GM12878 (cell line): ENCODE data around the gene ERCC1. TPM values are rescaled to one million over a fixed set of nuclear protein-coding genes. Genes with fewer than 3 reads are reported as not detected.

Experiments
- ATAC-seq: fragments of 200-7000 bp; cut with Tn5 transposase; 3 replicates; pipeline ENCODE4 v1.9.1; 2020; ENCODE audit warnings: mild to moderate bottlenecking, moderate library complexity
- BruUV-seq: library from RNA; stranded (reverse); fragments of 400-500 nt; replicated peaks from 2 replicates; lab custom pipeline; 2021; lab: Mats Ljungman, UMichigan
- CTCF ChIA-PET: fragments of 300-600 bp; sonication (Branson Sonifier 250); formaldehyde crosslinking; extraction: SDS; loops from one replicate; lab custom pipeline; 2021; ENCODE audit warnings: inconsistent platforms; lab: Yijun Ruan, JAX
- POLR2A ChIA-PET: fragments of 350-600 bp; formaldehyde crosslinking; extraction: SDS; loops from one replicate; lab custom pipeline; 2021; ENCODE audit warnings: inconsistent platforms; lab: Charles Lee
- RAD21 ChIA-PET: fragments of 300-600 bp; sonication (Branson Sonifier 250); formaldehyde crosslinking; loops from one replicate; lab custom pipeline; 2023; ENCODE audit warnings: antibody characterized with exemption; ENCODE audit not compliant: unreplicated experiment; lab: Charles Lee
- SMC1A ChIA-PET: fragments of 300-600 bp; sonication (Branson Sonifier 250); formaldehyde crosslinking; loops from one replicate; lab custom pipeline; 2023; ENCODE audit not compliant: unreplicated experiment, uncharacterized antibody; lab: Charles Lee
- DNase-seq: peaks from one replicate; pipeline ENCODE4 v3.0.0-alpha.2; 2011; ENCODE audit warnings: low read depth, low spot score
- FAIRE-seq: peaks from 3 replicates; lab custom pipeline; 2011; peaks lifted over from hg19 to GRCh38; lab: Jason Lieb, UNC
- H2AFZ ChIP-seq: 2 replicates; pipeline ENCODE4 v1.6.0; 2011; ENCODE audit warnings: low read depth, low read length, control low read depth; ENCODE audit not compliant: control insufficient read depth
- H3K27ac ChIP-seq: 2 replicates; pipeline ENCODE4 v1.5.1; 2011; ENCODE audit warnings: control low read depth; ENCODE audit not compliant: control insufficient read depth, insufficient read depth
- H3K27me3 ChIP-seq, 2 experiments: replicated peaks in 1 of 2; 2 replicates each; pipeline versions ENCODE4 v1.6.0 to v1.6.1; 2011; ENCODE audit warnings: low read length in 1 of 2; ENCODE audit not compliant: control insufficient read depth in 2 of 2, insufficient read depth in 2 of 2
- H3K36me3 ChIP-seq, 2 experiments: 2 replicates each; pipeline ENCODE4 v1.5.1; 2011; ENCODE audit warnings: low read length in 1 of 2; ENCODE audit not compliant: control insufficient read depth in 2 of 2, insufficient read depth in 2 of 2
- H3K4me1 ChIP-seq: 2 replicates; pipeline ENCODE4 v1.6.1; 2011; ENCODE audit warnings: mild to moderate bottlenecking, low read length, moderate library complexity, mixed read lengths; ENCODE audit not compliant: control insufficient read depth, insufficient read depth
- H3K4me2 ChIP-seq: 2 replicates; pipeline ENCODE4 v1.6.0; 2011; ENCODE audit warnings: control low read depth; ENCODE audit not compliant: control insufficient read depth, insufficient read depth
- H3K4me3 ChIP-seq: fragments of 200-600 bp; sonication (generic); 2 replicates; pipeline ENCODE4 v1.5.1; 2016
- H3K79me2 ChIP-seq: 2 replicates; pipeline ENCODE4 v1.6.0; 2011; ENCODE audit warnings: low read length; ENCODE audit not compliant: control insufficient read depth, insufficient read depth
- H3K9ac ChIP-seq: 2 replicates; pipeline ENCODE4 v1.8.0; 2011; ENCODE audit warnings: low read length, control low read depth, mixed read lengths; ENCODE audit not compliant: control insufficient read depth, insufficient read depth
- H3K9me3 ChIP-seq: replicated peaks from 3 replicates; pipeline ENCODE4 v1.5.1; 2011; ENCODE audit warnings: mild to moderate bottlenecking, low read length; ENCODE audit not compliant: control insufficient read depth, insufficient read depth
- H4K20me1 ChIP-seq: 2 replicates; pipeline ENCODE4 v1.6.0; 2011; ENCODE audit not compliant: control insufficient read depth, insufficient read depth
- CEBPB ChIP-seq, 2 experiments: fragments of 150-350 bp in 1 of 2; IDR thresholded peaks; 2 replicates each; pipeline ENCODE4 v1.6.1; 2012 to 2014; ENCODE audit warnings: low read depth in 2 of 2, low read length in 2 of 2, borderline replicate concordance in 1 of 2, inconsistent platforms in 1 of 2
- CHD2 ChIP-seq: IDR thresholded peaks from 2 replicates; pipeline ENCODE4 v1.6.1; 2011; ENCODE audit warnings: low read depth, low read length, improper control_type of control experiment, borderline replicate concordance
- E4F1 ChIP-seq: fragments of 450-650 bp; IDR thresholded peaks from 2 replicates; pipeline ENCODE4 v1.6.1; 2018; ENCODE audit warnings: borderline replicate concordance, mild to moderate bottlenecking; ENCODE audit not compliant: partially characterized antibody
- JUNB ChIP-seq: IDR thresholded peaks from 2 replicates; pipeline ENCODE4 v1.6.1; 2016; ENCODE audit warnings: antibody characterized with exemption, mild to moderate bottlenecking
- NFXL1 ChIP-seq: fragments of 450-650 bp; IDR thresholded peaks from 2 replicates; pipeline ENCODE4 v1.6.1; 2017; ENCODE audit warnings: antibody characterized with exemption, mild to moderate bottlenecking, borderline replicate concordance
- NFYB ChIP-seq: IDR thresholded peaks from 2 replicates; pipeline ENCODE4 v1.6.1; 2011; ENCODE audit warnings: low read depth, mild to moderate bottlenecking, low read length, improper control_type of control experiment, moderate library complexity; ENCODE audit not compliant: insufficient read depth
- PKNOX1 ChIP-seq: fragments of 450-650 bp; IDR thresholded peaks from 2 replicates; pipeline ENCODE4 v1.6.1; 2016; ENCODE audit warnings: mild to moderate bottlenecking
- RB1 ChIP-seq: fragments of 450-650 bp; formaldehyde crosslinking; IDR thresholded peaks from 2 replicates; pipeline ENCODE4 v1.6.1; 2017; ENCODE audit warnings: mild to moderate bottlenecking, borderline replicate concordance
- RCOR1 ChIP-seq: conservative IDR thresholded peaks from 2 replicates; pipeline ENCODE4 v1.6.1; 2012; ENCODE audit warnings: low read depth, low read length, improper control_type of control experiment
- SUZ12 ChIP-seq: fragments of 200-600 bp; sonication (generic); IDR thresholded peaks from one replicate; pipeline ENCODE4 v1.6.1; 2018; ENCODE audit warnings: antibody characterized with exemption, mild to moderate bottlenecking; ENCODE audit not compliant: unreplicated experiment
- WGBS: methylation state at CpG from one replicate; pipeline ENCODE4 v1.1.6; 2016; ENCODE audit warnings: low lambda C conversion rate; ENCODE audit not compliant: insufficient replicate concordance, insufficient coverage; ENCODE audit errors: missing lambda C conversion rate; 5-methylcytosine and 5-hydroxymethylcytosine counted together
- in situ Hi-C: fragments of 300-500 bp; cut with MboI; formaldehyde crosslinking; loops from 9 replicates; pipeline ENCODE4 v1.14.3; 2018; ENCODE audit warnings: mixed read lengths
- intact Hi-C: fragments of 100-400 bp; cut with micrococcal nuclease; formaldehyde crosslinking; loops from one replicate; pipeline ENCODE4 v1.14.2; 2022; ENCODE audit not compliant: unreplicated experiment
- polyA plus RNA-seq, 11 experiments: library from polyadenylated mRNA; depleted of rRNA in 4 of 11; unstranded in 6 of 11; stranded (reverse) in 5 of 11; fragments of >200 nt; fragmentation: Nextera tagmentation in 4 of 11; fragmentation: Illumina TruSeq in 1 of 11; extraction: Ambion mirVana in 4 of 11; extraction: Trizol in 1 of 11; gene quantifications; 1 replicate in 1 of 11; 2 replicates in 10 of 11; pipeline versions ENCODE4 v1.2.1 to v1.2.3, GENCODE V29; 2011 to 2016; ENCODE audit warnings: inconsistent platforms in 2 of 11, missing spikeins in 2 of 11, low read depth in 1 of 11
- total RNA-seq, 4 experiments: library from RNA; depleted of rRNA in 3 of 4; stranded (reverse); fragments of >200 nt in 3 of 4; fragmentation: Illumina TruSeq in 1 of 4; extraction: Trizol in 1 of 4; gene quantifications; 2 replicates each; pipeline versions ENCODE4 v1.2.1 to v1.2.3, GENCODE V29; 2013 to 2021

The ERCC1 gene
- total and polyA plus RNA-seq, 10 of the 15 experiments (the other 5 are each of a cell fraction or from before 2014, with no cell fraction given): 14.7 to 104 (median 61.1) TPM

- no peak for TF ChIP-seq CHD2
Measured at GRCh38 chr19:45403781-45404556, 19.7 kb downstream of the ERCC1 start (continued).

GRCh38 chr19:45403272-45403671 is 20.4 kb downstream of the ERCC1 start:
- no TSS peak for BruUV-seq
- Histone ChIP-seq H3K36me3 (no peaks in the 10 kb centered on the region; a peak in 1 of 4 replicates), H3K9ac (no peak overlapping the region), H3K27ac (no peak overlapping the region), H3K9me3 (no peaks in the 10 kb centered on the region), H3K4me2 (no peak overlapping the region), H4K20me1 (no peaks in the 10 kb centered on the region), H3K4me3 (0 out of 2 replicates have a peak overlapping the region, but pooled peaks have one; percentile 98), H2AFZ (no peak overlapping the region), H3K4me1 (peaks cover 4% of the 10 kb centered on the region), H3K79me2 (peaks cover 7% of the 10 kb centered on the region), H3K27me3 (no peaks in the 10 kb centered on the region; a peak in 1 of 4 replicates)
- ChIA-PET POLR2A (interaction anchor here (0.8 to 3.8 kb wide), 2 partner anchors 21 to 36 kb away, joined by 3 to 16 read pairs; partner anchors contain the start of gene ERCC1), RAD21 (interaction anchor here (0.8 to 4.8 kb wide), 10 partner anchors 10 to 238 kb away, joined by 3 to 48 read pairs (median 6); partner anchors contain the start of gene ERCC1), CTCF (interaction anchor here (0.7 to 5.2 kb wide), 19 partner anchors 10 to 92 kb away, joined by 3 to 93 read pairs (median 6); partner anchors contain the start of genes ERCC1 and FOSB), SMC1A (interaction anchor here (0.9 to 6.2 kb wide), 9 partner anchors 13 to 238 kb away, joined by 3 to 55 read pairs (median 5); no protein-coding TSS in a partner anchor)
- ATAC-seq (no peak), DNase-seq (no peak), FAIRE-seq (no peak)
- TF ChIP-seq NFYB (no peak), NFXL1 (no peak), CEBPB (IDR thresholded peaks at IDR 0.05; ENCODE audit: borderline replicate concordance in 1 of 2, low read depth in 2 of 2, low read length in 2 of 2) (no peak), RCOR1 (no peak), RB1 (no peak), PKNOX1 (no peak), SUZ12 (no peak), E4F1 (no peak), JUNB (no peak)
- in situ Hi-C loops (no loop called here), intact Hi-C loops (loop anchor here (10.0 kb wide), 1 partner anchor 242 kb away; no protein-coding TSS in a partner anchor)
- 88% methylated on average over 4 of the region's 4 CpGs for WGBS
